Gastrocnemius medialis (tissue), 4 donors: ENCODE measurements around the gene EIF3L.

ENCODE experiments used
- POLR2A ChIP-seq, 2 donors: fragments of 450-650 bp; IDR thresholded peaks; one replicate each; pipeline ENCODE4 v1.6.1; 2017; ENCODE audit warnings: antibody characterized with exemption in 2 of 2, mild to moderate bottlenecking in 2 of 2, moderate library complexity in 2 of 2
- TF ChIP-seq, protein P1 (sequence below), 5 experiments: fragments of 450-650 bp in 3 of 5; fragments of 200-600 bp in 2 of 5; sonication (generic) in 2 of 5; IDR thresholded peaks in 4 of 5; conservative IDR thresholded peaks in 1 of 5; 1 replicate in 4 of 5; 2 replicates in 1 of 5; pipeline ENCODE4 v1.5.1; 2016 to 2019; ENCODE audit warnings: antibody characterized with exemption in 5 of 5, mild to moderate bottlenecking in 3 of 5, moderate library complexity in 3 of 5

DNA sequence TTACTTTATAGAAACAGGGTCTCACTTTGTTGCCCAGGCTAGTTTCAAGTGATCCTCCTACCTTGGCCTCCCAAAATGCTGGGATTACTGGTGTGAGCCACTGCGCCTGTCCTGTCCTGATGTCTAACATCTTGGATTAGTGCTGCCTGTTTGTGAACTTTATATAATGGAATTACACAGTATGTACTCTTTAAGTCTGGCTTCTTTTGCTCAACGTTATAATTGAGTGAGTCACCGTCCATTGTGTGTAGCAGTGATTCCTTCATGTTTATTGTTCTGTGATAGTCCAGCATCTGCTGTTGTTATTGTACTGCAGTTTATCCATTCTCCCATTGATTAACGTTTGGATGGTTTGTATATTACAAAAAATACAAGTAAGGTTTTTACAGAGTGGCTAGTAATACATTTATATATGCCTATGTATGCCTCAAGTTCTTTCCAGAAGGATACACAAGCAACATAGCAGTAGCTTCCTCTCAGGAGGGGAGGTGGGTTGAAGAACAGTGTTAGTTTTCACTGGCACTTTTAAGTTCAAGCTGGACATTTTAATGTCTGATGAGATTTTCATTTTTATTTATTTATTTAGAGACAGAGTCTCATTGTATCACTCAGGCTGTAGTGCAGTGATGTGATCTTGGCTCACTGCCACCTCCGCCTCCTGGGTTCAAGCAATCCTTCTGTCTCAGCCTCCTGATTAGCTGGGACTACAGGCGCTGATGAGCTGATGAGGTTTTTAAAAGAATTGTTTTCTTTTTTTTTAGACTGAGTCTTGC is 31.6 kb downstream of the EIF3L start:
- no peak for TF ChIP-seq POLR2A (IDR thresholded peaks at IDR 0.05)
- TF ChIP-seq, protein P1, sequence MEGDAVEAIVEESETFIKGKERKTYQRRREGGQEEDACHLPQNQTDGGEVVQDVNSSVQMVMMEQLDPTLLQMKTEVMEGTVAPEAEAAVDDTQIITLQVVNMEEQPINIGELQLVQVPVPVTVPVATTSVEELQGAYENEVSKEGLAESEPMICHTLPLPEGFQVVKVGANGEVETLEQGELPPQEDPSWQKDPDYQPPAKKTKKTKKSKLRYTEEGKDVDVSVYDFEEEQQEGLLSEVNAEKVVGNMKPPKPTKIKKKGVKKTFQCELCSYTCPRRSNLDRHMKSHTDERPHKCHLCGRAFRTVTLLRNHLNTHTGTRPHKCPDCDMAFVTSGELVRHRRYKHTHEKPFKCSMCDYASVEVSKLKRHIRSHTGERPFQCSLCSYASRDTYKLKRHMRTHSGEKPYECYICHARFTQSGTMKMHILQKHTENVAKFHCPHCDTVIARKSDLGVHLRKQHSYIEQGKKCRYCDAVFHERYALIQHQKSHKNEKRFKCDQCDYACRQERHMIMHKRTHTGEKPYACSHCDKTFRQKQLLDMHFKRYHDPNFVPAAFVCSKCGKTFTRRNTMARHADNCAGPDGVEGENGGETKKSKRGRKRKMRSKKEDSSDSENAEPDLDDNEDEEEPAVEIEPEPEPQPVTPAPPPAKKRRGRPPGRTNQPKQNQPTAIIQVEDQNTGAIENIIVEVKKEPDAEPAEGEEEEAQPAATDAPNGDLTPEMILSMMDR (IDR thresholded peaks at IDR 0.05 in 4 of 5, conservative IDR thresholded peaks at IDR 0.05 in 1 of 5), result no peak
